ENCODE measurements around the gene KIF5A.

GRCh38 chr12:57543581-57543980 lies 6.3 kb upstream of the KIF5A start:
- TF ChIP-seq SNAI2 (CRISPR knock-in tag; IDR thresholded peaks at IDR 0.05) = no peak
- TF ChIP-seq ZFP3 (CRISPR knock-in tag; IDR thresholded peaks at IDR 0.05) = no peak
- no peak for TF ChIP-seq CSDC2 (CRISPR knock-in tag; IDR thresholded peaks at IDR 0.05)
- no peak for TF ChIP-seq GLIS3 (CRISPR knock-in tag; IDR thresholded peaks at IDR 0.05)
- TF ChIP-seq ARNTL (CRISPR knock-in tag; IDR thresholded peaks at IDR 0.05; ENCODE audit: borderline replicate concordance, low read depth) = no peak
- no peak for TF ChIP-seq PATZ1 (CRISPR knock-in tag; IDR thresholded peaks at IDR 0.05; ENCODE audit: borderline replicate concordance)
- TF ChIP-seq PPARA (CRISPR knock-in tag; IDR thresholded peaks at IDR 0.05; ENCODE audit: borderline replicate concordance) = no peak
- no peak for TF ChIP-seq BACH2 (CRISPR knock-in tag; IDR thresholded peaks at IDR 0.05; ENCODE audit: borderline replicate concordance)
- no peak for TF ChIP-seq ZNF8 (CRISPR knock-in tag; IDR thresholded peaks at IDR 0.05)
- TF ChIP-seq, protein P1, sequence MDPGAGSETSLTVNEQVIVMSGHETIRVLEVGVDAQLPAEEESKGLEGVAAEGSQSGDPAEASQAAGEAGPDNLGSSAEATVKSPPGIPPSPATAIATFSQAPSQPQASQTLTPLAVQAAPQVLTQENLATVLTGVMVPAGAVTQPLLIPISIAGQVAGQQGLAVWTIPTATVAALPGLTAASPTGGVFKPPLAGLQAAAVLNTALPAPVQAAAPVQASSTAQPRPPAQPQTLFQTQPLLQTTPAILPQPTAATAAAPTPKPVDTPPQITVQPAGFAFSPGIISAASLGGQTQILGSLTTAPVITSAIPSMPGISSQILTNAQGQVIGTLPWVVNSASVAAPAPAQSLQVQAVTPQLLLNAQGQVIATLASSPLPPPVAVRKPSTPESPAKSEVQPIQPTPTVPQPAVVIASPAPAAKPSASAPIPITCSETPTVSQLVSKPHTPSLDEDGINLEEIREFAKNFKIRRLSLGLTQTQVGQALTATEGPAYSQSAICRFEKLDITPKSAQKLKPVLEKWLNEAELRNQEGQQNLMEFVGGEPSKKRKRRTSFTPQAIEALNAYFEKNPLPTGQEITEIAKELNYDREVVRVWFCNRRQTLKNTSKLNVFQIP (CRISPR knock-in tag; IDR thresholded peaks at IDR 0.05; ENCODE audit: borderline replicate concordance, low read depth) = no peak

All from SK-N-SH treated with all-trans-retinoic acid at 6 μM for 48 hours (cell line).